CD14-positive monocyte (primary cell): Measurements from ENCODE around the gene ERO1B. TPM values are rescaled to one million over a fixed set of nuclear protein-coding genes. Genes with fewer than 3 reads are reported as not detected.

Source experiments
- DNase-seq, 3 donors: peaks; one replicate each; pipeline ENCODE4 v3.0.0-alpha.2; 2011 to 2022
- H2AFZ ChIP-seq: 2 replicates; pipeline ENCODE4 v1.6.0; 2012; ENCODE audit warnings: mild to moderate bottlenecking, low read depth, low read length, inconsistent platforms; ENCODE audit not compliant: insufficient read depth, poor library complexity, severe bottlenecking
- H3K27ac ChIP-seq, 2 donors: 1 replicate in 1 of 2; 2 replicates in 1 of 2; pipeline ENCODE4 v1.5.1; 2012 to 2013; ENCODE audit warnings: low read length in 2 of 2, control low read depth in 1 of 2, inconsistent platforms in 1 of 2, low read depth in 1 of 2, mild to moderate bottlenecking in 1 of 2
- H3K27me3 ChIP-seq, 2 donors: one replicate each; pipeline versions ENCODE4 v1.6.0 to v1.6.1; 2011 to 2013; ENCODE audit warnings: low read length in 2 of 2; ENCODE audit not compliant: control insufficient read depth in 2 of 2, insufficient read depth in 2 of 2
- H3K36me3 ChIP-seq, 2 donors: replicated peaks in 1 of 2; 1 replicate in 1 of 2; 2 replicates in 1 of 2; pipeline versions ENCODE4 v1.5.1 to v1.6.1; 2012 to 2013; ENCODE audit warnings: low read length in 2 of 2, control low read depth in 1 of 2, inconsistent platforms in 1 of 2, mild to moderate bottlenecking in 1 of 2; ENCODE audit not compliant: insufficient read depth in 2 of 2, control insufficient read depth in 1 of 2
- H3K4me1 ChIP-seq, 2 donors: 1 replicate in 1 of 2; 2 replicates in 1 of 2; pipeline versions ENCODE4 v1.5.1 to v1.6.1; 2012 to 2013; ENCODE audit warnings: low read length in 2 of 2, control low read depth in 1 of 2, inconsistent platforms in 1 of 2, mild to moderate bottlenecking in 1 of 2, moderate library complexity in 1 of 2; ENCODE audit not compliant: insufficient read depth in 2 of 2, control insufficient read depth in 1 of 2
- H3K4me2 ChIP-seq: replicated peaks from 2 replicates; pipeline ENCODE3; 2012; ENCODE audit warnings: low read length, moderate library complexity, mild to moderate bottlenecking; ENCODE audit not compliant: poor library complexity, severe bottlenecking; ENCODE audit errors: extremely low read depth
- H3K4me3 ChIP-seq, 3 experiments: fragments of 200-600 bp in 1 of 3; sonication (generic) in 1 of 3; replicated peaks in 1 of 3; 1 replicate in 2 of 3; 2 replicates in 1 of 3; pipeline ENCODE4 v1.5.1; 2011 to 2013; ENCODE audit warnings: low read length in 3 of 3, mild to moderate bottlenecking in 3 of 3, control low read depth in 2 of 3, low read depth in 2 of 3, inconsistent platforms in 1 of 3, moderate library complexity in 1 of 3
- H3K79me2 ChIP-seq: 2 replicates; pipeline ENCODE4 v1.6.0; 2012; ENCODE audit warnings: mild to moderate bottlenecking, control low read depth, inconsistent platforms, low read length, moderate library complexity; ENCODE audit not compliant: insufficient read depth
- H3K9ac ChIP-seq: 2 replicates; pipeline ENCODE4 v1.6.0; 2017; ENCODE audit warnings: low read length, mild to moderate bottlenecking; ENCODE audit not compliant: insufficient read depth, poor library complexity, severe bottlenecking
- H3K9me3 ChIP-seq, 2 donors: replicated peaks in 1 of 2; 1 replicate in 1 of 2; 2 replicates in 1 of 2; pipeline versions ENCODE4 v1.5.1 to v1.6.1; 2012 to 2013; ENCODE audit warnings: low read length in 2 of 2, control low read depth in 1 of 2; ENCODE audit not compliant: control insufficient read depth in 1 of 2, insufficient read depth in 1 of 2
- H4K20me1 ChIP-seq: 2 replicates; pipeline ENCODE4 v1.6.0; 2012; ENCODE audit warnings: mild to moderate bottlenecking, low read length, control low read depth, moderate library complexity; ENCODE audit not compliant: insufficient read depth
- H3K27ac Mint-ChIP-seq, 7 donors: one replicate each; pipeline ENCODE4 v1.8.0; 2020; ENCODE audit warnings: mild to moderate bottlenecking in 7 of 7, mixed read lengths in 7 of 7, moderate library complexity in 6 of 7, inconsistent platforms in 2 of 7
- H3K27me3 Mint-ChIP-seq, 3 donors: one replicate each; pipeline ENCODE4 v1.8.0; 2021 to 2022; ENCODE audit warnings: low read depth in 3 of 3, mild to moderate bottlenecking in 3 of 3, mixed read lengths in 3 of 3, moderate library complexity in 3 of 3, inconsistent platforms in 1 of 3
- H3K36me3 Mint-ChIP-seq, 2 donors: one replicate each; pipeline ENCODE4 v1.8.0; 2020; ENCODE audit warnings: mixed read lengths in 2 of 2, inconsistent platforms in 1 of 2, mild to moderate bottlenecking in 1 of 2
- H3K4me1 Mint-ChIP-seq: one replicate; pipeline ENCODE4 v1.8.0; 2020; ENCODE audit warnings: mild to moderate bottlenecking, mixed read lengths
- H3K4me3 Mint-ChIP-seq, 2 donors: one replicate each; pipeline ENCODE4 v1.8.0; 2020; ENCODE audit warnings: mild to moderate bottlenecking in 2 of 2, mixed read lengths in 2 of 2, moderate library complexity in 1 of 2
- H3K9me3 Mint-ChIP-seq, 7 donors: one replicate each; pipeline ENCODE4 v1.8.0; 2020 to 2022; ENCODE audit warnings: mixed read lengths in 7 of 7, mild to moderate bottlenecking in 6 of 7, moderate library complexity in 6 of 7, inconsistent platforms in 2 of 7
- WGBS: methylation state at CpG from one replicate; pipeline ENCODE4 v1.1.5; 2013; ENCODE audit warnings: missing lambda C conversion rate; ENCODE audit not compliant: insufficient coverage; 5-methylcytosine and 5-hydroxymethylcytosine counted together
- intact Hi-C, 2 donors: fragments of 100-400 bp; cut with micrococcal nuclease; formaldehyde crosslinking; loops; one replicate each; pipeline versions ENCODE4 v1.15.0 to v1.15.1; 2023
- polyA plus RNA-seq, 3 donors: library from polyadenylated mRNA; depleted of rRNA in 1 of 3; unstranded in 2 of 3; stranded (reverse) in 1 of 3; fragments of 300-500 nt in 2 of 3; fragments of >200 nt in 1 of 3; fragmentation: Illumina TruSeq in 2 of 3; gene quantifications; 1 replicate in 2 of 3; 2 replicates in 1 of 3; pipeline ENCODE4 v1.2.3, GENCODE V29; 2012 to 2021
- TF ChIP-seq, protein P1 (sequence below): fragments of 200-600 bp; IDR thresholded peaks from one replicate; pipeline ENCODE4 v1.8.0; 2022; ENCODE audit warnings: antibody characterized with exemption, mild to moderate bottlenecking

Gene ERO1B
- polyA plus RNA-seq, 3 donors: 2.7 to 4.2 (median 3.2) TPM

DNA sequence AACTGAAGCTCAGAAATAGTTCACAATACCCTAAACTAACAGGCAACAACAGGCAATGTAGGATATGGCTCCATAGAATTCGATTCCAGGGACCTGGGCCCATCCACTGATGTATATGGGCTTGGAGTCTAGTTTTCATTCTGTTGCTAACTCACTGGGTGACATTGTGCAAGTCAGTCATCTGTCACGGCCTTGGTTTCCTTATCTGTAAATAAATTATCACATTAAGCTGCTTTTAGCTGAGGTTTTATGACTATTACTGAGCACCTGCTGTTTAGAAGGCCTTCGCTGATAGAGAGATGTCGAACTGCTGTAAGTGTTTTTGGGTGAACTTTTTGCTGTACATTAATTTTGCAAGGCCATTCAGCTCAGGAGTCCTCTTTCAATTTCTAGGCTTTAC is 22.9 kb upstream of the ERO1B start:
- TF ChIP-seq, protein P1, sequence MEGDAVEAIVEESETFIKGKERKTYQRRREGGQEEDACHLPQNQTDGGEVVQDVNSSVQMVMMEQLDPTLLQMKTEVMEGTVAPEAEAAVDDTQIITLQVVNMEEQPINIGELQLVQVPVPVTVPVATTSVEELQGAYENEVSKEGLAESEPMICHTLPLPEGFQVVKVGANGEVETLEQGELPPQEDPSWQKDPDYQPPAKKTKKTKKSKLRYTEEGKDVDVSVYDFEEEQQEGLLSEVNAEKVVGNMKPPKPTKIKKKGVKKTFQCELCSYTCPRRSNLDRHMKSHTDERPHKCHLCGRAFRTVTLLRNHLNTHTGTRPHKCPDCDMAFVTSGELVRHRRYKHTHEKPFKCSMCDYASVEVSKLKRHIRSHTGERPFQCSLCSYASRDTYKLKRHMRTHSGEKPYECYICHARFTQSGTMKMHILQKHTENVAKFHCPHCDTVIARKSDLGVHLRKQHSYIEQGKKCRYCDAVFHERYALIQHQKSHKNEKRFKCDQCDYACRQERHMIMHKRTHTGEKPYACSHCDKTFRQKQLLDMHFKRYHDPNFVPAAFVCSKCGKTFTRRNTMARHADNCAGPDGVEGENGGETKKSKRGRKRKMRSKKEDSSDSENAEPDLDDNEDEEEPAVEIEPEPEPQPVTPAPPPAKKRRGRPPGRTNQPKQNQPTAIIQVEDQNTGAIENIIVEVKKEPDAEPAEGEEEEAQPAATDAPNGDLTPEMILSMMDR: no peak
- Mint-ChIP-seq H3K4me1 (no peaks in the 10 kb centered on the region), H3K27ac (no peak overlapping the region), H3K36me3 (no peaks in the 10 kb centered on the region), H3K9me3 (peaks cover 0 to 3% (median 0%) of the 10 kb centered on the region in 7 donors), H3K4me3 (no peak overlapping the region), H3K27me3 (peaks cover 0 to 2% (median 0%) of the 10 kb centered on the region in 3 donors)
- Histone ChIP-seq H3K36me3 (no peaks in the 10 kb centered on the region), H3K79me2 (no peaks in the 10 kb centered on the region), H2AFZ (no peak overlapping the region), H3K27me3 (no peaks in the 10 kb centered on the region), H3K4me1 (no peaks in the 10 kb centered on the region), H3K4me3 (no peak overlapping the region), H3K9me3 (no peaks in the 10 kb centered on the region), H4K20me1 (no peaks in the 10 kb centered on the region), H3K4me2 (no peak overlapping the region), H3K27ac (no peak overlapping the region), H3K9ac (no peak overlapping the region)
- no peak for DNase-seq
- intact Hi-C loops: no loop called here
- WGBS: no CpG with 5 or more reads among the region's 4 CpGs

DNA sequence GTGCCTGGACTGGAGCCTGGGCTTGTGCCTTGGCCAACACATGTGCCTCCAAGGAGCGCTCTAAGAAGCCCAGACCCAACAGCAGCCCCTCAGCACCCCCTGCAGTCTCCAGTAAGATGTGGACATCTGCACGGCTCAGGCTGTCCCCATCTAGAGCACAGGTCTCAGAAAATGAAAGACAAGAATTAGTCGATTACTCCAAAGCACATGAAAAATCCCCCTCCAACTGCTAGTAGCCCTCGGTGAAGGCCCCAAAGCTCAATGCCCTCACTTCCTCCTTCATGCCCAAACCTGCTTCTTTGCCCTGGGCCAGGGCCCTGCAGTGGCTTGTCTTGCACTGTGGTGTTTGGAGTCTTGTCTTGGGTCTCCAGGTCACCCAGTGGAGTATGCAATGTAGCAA is 21.9 kb upstream of the ERO1B start:
- TF ChIP-seq, protein P1: no peak
- Mint-ChIP-seq H3K27ac (no peak overlapping the region), H3K4me1 (no peaks in the 10 kb centered on the region), H3K27me3 (no peaks in the 10 kb centered on the region), H3K36me3 (no peaks in the 10 kb centered on the region), H3K9me3 (peaks cover 0 to 3% (median 0%) of the 10 kb centered on the region in 7 donors), H3K4me3 (no peak overlapping the region)
- Histone ChIP-seq H3K9me3 (no peaks in the 10 kb centered on the region), H3K4me1 (no peaks in the 10 kb centered on the region), H3K9ac (no peak overlapping the region), H3K36me3 (no peaks in the 10 kb centered on the region), H3K4me3 (no peak overlapping the region), H3K27me3 (no peaks in the 10 kb centered on the region), H3K27ac (no peak overlapping the region), H4K20me1 (no peaks in the 10 kb centered on the region), H3K4me2 (no peak overlapping the region), H2AFZ (no peak overlapping the region), H3K79me2 (no peaks in the 10 kb centered on the region)
- intact Hi-C loops: no loop called here
- no peak for DNase-seq
- 80% methylated on average over 1 of the region's 4 CpGs for WGBS
